SU-DHL-6 (cell line): ENCODE measurements around the gene DYNC1I2.
"Not testable (repeated sequence)": the region's sequence is repeated elsewhere in the genome, so short reads cannot be mapped to it uniquely, and the experiment has no call there.

Experiments used
- H2AFZ ChIP-seq: fragments of 200-600 bp; sonication (generic); 2 replicates; pipeline ENCODE4 v1.6.1; 2014; ENCODE audit warnings: low read depth, mild to moderate bottlenecking, moderate library complexity, mixed read lengths, antibody characterized with exemption, low read length; ENCODE audit not compliant: severe bottlenecking
- H3F3A ChIP-seq: fragments of 200-600 bp; shearing (Covaris generic); 2 replicates; pipeline ENCODE4 v1.6.0; 2016; ENCODE audit warnings: antibody characterized with exemption, mild to moderate bottlenecking; ENCODE audit not compliant: insufficient read depth
- H3K27ac ChIP-seq: fragments of 200-600 bp; sonication (generic); 2 replicates; pipeline ENCODE4 v1.5.1; 2016; ENCODE audit warnings: low read depth, mild to moderate bottlenecking, low read length, moderate library complexity, mixed read lengths
- H3K27me3 ChIP-seq: fragments of 200-600 bp; sonication (generic), shearing (Covaris generic); 2 replicates; pipeline ENCODE4 v1.6.0; 2014; ENCODE audit warnings: mild to moderate bottlenecking, low read length
- H3K36me3 ChIP-seq: fragments of 200-600 bp; sonication (generic); 2 replicates; pipeline ENCODE4 v1.6.1; 2014; ENCODE audit warnings: mild to moderate bottlenecking, low read length, mixed read lengths
- H3K4me2 ChIP-seq: fragments of 300-600, 200-600 bp; shearing (Covaris generic), sonication (generic); 2 replicates; pipeline ENCODE4 v1.6.0; 2014; ENCODE audit warnings: low read length, low read depth, mild to moderate bottlenecking; ENCODE audit not compliant: poor library complexity, severe bottlenecking
- H3K4me3 ChIP-seq: fragments of 200-600 bp; sonication (generic); 2 replicates; pipeline ENCODE4 v1.5.1; 2014; ENCODE audit warnings: antibody characterized with exemption, low read length, mild to moderate bottlenecking, mixed read lengths; ENCODE audit not compliant: insufficient read depth, poor library complexity, severe bottlenecking
- H3K79me2 ChIP-seq: fragments of 200-600 bp; sonication (generic); 2 replicates; pipeline ENCODE4 v1.6.1; 2014; ENCODE audit warnings: mild to moderate bottlenecking, low read length, moderate library complexity; ENCODE audit not compliant: insufficient read depth
- H3K9ac ChIP-seq: fragments of 200-600 bp; sonication (generic); 2 replicates; pipeline ENCODE4 v1.7.0; 2014; ENCODE audit warnings: mild to moderate bottlenecking, low read length
- H3K9me2 ChIP-seq: fragments of 200-600 bp; sonication (generic); replicated peaks from 2 replicates; pipeline ENCODE4 v1.6.1; 2014; ENCODE audit warnings: low read length; ENCODE audit not compliant: insufficient read depth
- H3K9me3 ChIP-seq: fragments of 200-600 bp; sonication (generic); 2 replicates; pipeline ENCODE4 v1.6.1; 2014; ENCODE audit warnings: low read length, mixed read lengths; ENCODE audit not compliant: insufficient read depth
- H4K20me1 ChIP-seq: fragments of 200-600 bp; sonication (generic); 2 replicates; pipeline ENCODE4 v1.6.1; 2014; ENCODE audit warnings: low read depth, mild to moderate bottlenecking, antibody characterized with exemption, low read length, moderate library complexity, mixed read lengths
- CTCF ChIP-seq: fragments of 200-600 bp; sonication (generic); IDR thresholded peaks from one replicate; pipeline ENCODE4 v1.5.1; 2017; ENCODE audit warnings: antibody characterized with exemption, mild to moderate bottlenecking, low read length, moderate library complexity; ENCODE audit not compliant: insufficient read depth, poor library complexity, severe bottlenecking
- EZH2phosphoT487 ChIP-seq: fragments of 200-600 bp; sonication (generic), shearing (Covaris generic); conservative IDR thresholded peaks from 2 replicates; pipeline ENCODE4 v1.6.1; 2018; ENCODE audit warnings: mild to moderate bottlenecking, antibody characterized with exemption, low read length, moderate library complexity, mixed read lengths

Gene DYNC1I2

DNA sequence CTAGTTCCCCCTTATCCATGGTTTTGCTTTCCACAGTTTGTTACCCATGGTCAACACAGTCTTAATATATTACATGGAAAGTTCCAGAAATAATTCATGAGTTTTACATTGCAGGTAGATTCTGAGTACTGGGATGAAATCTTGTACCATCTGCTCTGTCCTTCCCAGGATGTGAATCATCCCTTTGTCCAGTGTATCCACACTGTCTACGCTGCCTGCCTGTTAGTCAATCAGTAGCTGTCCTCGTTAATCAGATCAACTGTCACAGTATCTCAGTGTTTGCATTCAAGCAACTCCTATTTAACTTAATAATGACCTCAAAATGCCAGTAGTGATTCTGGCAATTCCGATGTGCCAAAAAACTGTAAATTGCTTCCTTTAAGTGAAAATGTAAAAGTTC is 76.3 kb downstream of the DYNC1I2 start:
- H3K9me2 ChIP-seq: no peaks in the 10 kb centered on the region
- H3K9ac ChIP-seq: no peak overlapping the region
- no peak overlapping the region for H3K4me2 ChIP-seq
- no peaks in the 10 kb centered on the region for H3K9me3 ChIP-seq
- no peak overlapping the region for H3K4me3 ChIP-seq
- H3K27me3 ChIP-seq: no peaks in the 10 kb centered on the region
- no peaks in the 10 kb centered on the region for H3F3A ChIP-seq
- no peaks in the 10 kb centered on the region for H3K79me2 ChIP-seq
- H4K20me1 ChIP-seq: no peaks in the 10 kb centered on the region
- no peak overlapping the region for H3K27ac ChIP-seq
- no peak overlapping the region for H2AFZ ChIP-seq
- H3K36me3 ChIP-seq: no peaks in the 10 kb centered on the region; the same call in 1 of the 2 replicates
- TF ChIP-seq EZH2phosphoT487 (no peak), CTCF (no peak)

- Histone ChIP-seq H3K36me3 (no peaks in the 10 kb centered on the region; the same call in 1 of the 2 replicates), H3K4me2 (no peak overlapping the region), H3K27me3 (no peaks in the 10 kb centered on the region), H3K9me3 (no peaks in the 10 kb centered on the region), H2AFZ (no peak overlapping the region), H3K27ac (no peak overlapping the region), H3K9ac (no peak overlapping the region), H4K20me1 (no peaks in the 10 kb centered on the region), H3K79me2 (no peaks in the 10 kb centered on the region), H3K9me2 (no peaks in the 10 kb centered on the region), H3F3A (peaks cover 8% of the 10 kb centered on the region; the same call in 1 of the 2 replicates), H3K4me3 (no peak overlapping the region)
- TF ChIP-seq EZH2phosphoT487 (no peak), CTCF (no peak)
Observed at GRCh38 chr2:171771463-171771862, 84.2 kb downstream of the DYNC1I2 start.

- Histone ChIP-seq H3K9me2 (no peaks in the 10 kb centered on the region), H3F3A (peaks cover 8% of the 10 kb centered on the region; the same call in 1 of the 2 replicates), H3K9ac (no peak overlapping the region), H3K27me3 (no peaks in the 10 kb centered on the region), H2AFZ (no peak overlapping the region), H3K27ac (no peak overlapping the region), H4K20me1 (no peaks in the 10 kb centered on the region), H3K9me3 (no peaks in the 10 kb centered on the region), H3K36me3 (no peaks in the 10 kb centered on the region; the same call in 1 of the 2 replicates), H3K79me2 (no peaks in the 10 kb centered on the region), H3K4me3 (no peak overlapping the region), H3K4me2 (no peak overlapping the region)
- TF ChIP-seq CTCF (no peak), EZH2phosphoT487 (no peak)
Observed at GRCh38 chr2:171772373-171772772, 85.1 kb downstream of the DYNC1I2 start.

DNA sequence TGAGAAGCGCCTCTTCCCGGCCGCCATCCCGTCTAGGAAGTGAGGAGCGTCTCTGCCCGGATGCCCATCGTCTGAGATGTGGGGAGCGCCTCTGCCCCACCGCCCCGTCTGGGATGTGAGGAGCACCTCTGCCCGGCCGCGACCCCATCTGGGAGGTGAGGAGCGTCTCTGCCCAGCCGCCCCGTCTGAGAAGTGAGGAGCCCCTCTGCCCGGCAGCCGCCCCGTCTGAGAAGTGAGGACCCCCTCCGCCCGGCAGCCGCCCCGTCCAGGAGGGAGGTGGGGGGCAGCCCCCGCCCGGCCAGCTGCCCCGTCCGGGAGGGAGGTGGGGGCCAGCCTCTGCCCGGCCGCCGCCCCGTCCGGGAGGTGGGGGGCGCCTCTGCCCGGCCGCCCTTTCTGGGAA is 87.3 kb downstream of the DYNC1I2 start:
- not testable (repeated sequence) for H3K9me2 ChIP-seq, H2AFZ ChIP-seq, H3K36me3 ChIP-seq, H3K27ac ChIP-seq, H3K27me3 ChIP-seq, H3K79me2 ChIP-seq, H3K9ac ChIP-seq, H3K9me3 ChIP-seq, H3K4me3 ChIP-seq, H4K20me1 ChIP-seq, H3K4me2 ChIP-seq
- peaks cover 10% of the 10 kb centered on the region; the same call in 1 of the 2 replicates for H3F3A ChIP-seq
